HepG2 (cell line): ENCODE measurements around the gene ATG4B. TPM values are rescaled to one million over a fixed set of nuclear protein-coding genes. Genes with fewer than 3 reads are reported as not detected.

Experiments used
- CREBL2 ChIP-seq: sonication (generic); formaldehyde crosslinking; IDR thresholded peaks from 2 replicates; pipeline ENCODE4 v1.8.1; 2023; ENCODE audit warnings: missing genetic modification reagents, mild to moderate bottlenecking, borderline replicate concordance
- ESRRA ChIP-seq: sonication (generic); formaldehyde crosslinking; IDR thresholded peaks from 2 replicates; pipeline ENCODE4 v1.5.1; 2020; ENCODE audit warnings: mild to moderate bottlenecking, low read depth, missing genetic modification reagents
- FOXC1 ChIP-seq: sonication (generic); formaldehyde crosslinking; IDR thresholded peaks from 2 replicates; pipeline ENCODE4 v1.8.0; 2022; ENCODE audit warnings: mild to moderate bottlenecking, missing genetic modification reagents, borderline replicate concordance
- HNRNPLL ChIP-seq: fragments of 200-400 bp; formaldehyde crosslinking; IDR thresholded peaks from 2 replicates; pipeline ENCODE4 v1.6.1; 2017; ENCODE audit warnings: mild to moderate bottlenecking, low read depth, low read length; ENCODE audit not compliant: poor library complexity, severe bottlenecking
- MED1 ChIP-seq: sonication (generic); formaldehyde crosslinking; IDR thresholded peaks from 2 replicates; pipeline ENCODE4 v1.4.0; 2020; ENCODE audit warnings: missing genetic modification reagents
- SAFB2 ChIP-seq: sonication (generic); formaldehyde crosslinking; IDR thresholded peaks from 2 replicates; pipeline ENCODE4 v1.5.1; 2020; ENCODE audit warnings: missing genetic modification reagents, low read depth, mild to moderate bottlenecking, borderline replicate concordance
- SP5 ChIP-seq: IDR thresholded peaks from 2 replicates; pipeline ENCODE4 v1.6.1; 2016; ENCODE audit warnings: low read depth, borderline replicate concordance
- TEAD2 ChIP-seq: sonication (generic); formaldehyde crosslinking; IDR thresholded peaks from 2 replicates; pipeline ENCODE4 v1.9.0; 2021; ENCODE audit warnings: missing genetic modification reagents
- TIGD3 ChIP-seq: sonication (generic); formaldehyde crosslinking; IDR thresholded peaks from 2 replicates; pipeline ENCODE4 v1.5.1; 2020; ENCODE audit warnings: mild to moderate bottlenecking, missing genetic modification reagents, borderline replicate concordance
- ZBTB40 ChIP-seq, 2 experiments: fragments of 450-650 bp in 1 of 2; sonication (generic) in 1 of 2; formaldehyde crosslinking in 1 of 2; IDR thresholded peaks; 2 replicates each; pipeline versions ENCODE4 v1.6.1 to v1.8.0; 2016 to 2022; ENCODE audit warnings: antibody characterized with exemption in 1 of 2, mild to moderate bottlenecking in 1 of 2, missing genetic modification reagents in 1 of 2
- ZNF496 ChIP-seq: sonication (generic); formaldehyde crosslinking; IDR thresholded peaks from 2 replicates; pipeline ENCODE4 v1.8.1; 2023; ENCODE audit warnings: mild to moderate bottlenecking, moderate library complexity, missing genetic modification reagents; ENCODE audit not compliant: insufficient replicate concordance
- ZNF713 ChIP-seq: sonication (generic); formaldehyde crosslinking; IDR thresholded peaks from 2 replicates; pipeline ENCODE4 v1.4.0; 2020; ENCODE audit warnings: mild to moderate bottlenecking, missing genetic modification reagents
- ZNF770 ChIP-seq: sonication (generic); formaldehyde crosslinking; IDR thresholded peaks from 2 replicates; pipeline ENCODE4 v1.5.0; 2020; ENCODE audit warnings: mild to moderate bottlenecking, missing genetic modification reagents
- ZNF816 ChIP-seq: sonication (generic); formaldehyde crosslinking; IDR thresholded peaks from 2 replicates; pipeline ENCODE4 v1.8.0; 2022; ENCODE audit warnings: missing genetic modification reagents, mild to moderate bottlenecking, borderline replicate concordance
- polyA plus RNA-seq, 8 experiments: library from polyadenylated mRNA; depleted of rRNA in 3 of 8; stranded (reverse) in 7 of 8; unstranded in 1 of 8; fragments of >200 nt; fragmentation: Illumina TruSeq in 4 of 8; extraction: Trizol in 4 of 8; gene quantifications; 2 replicates each; pipeline versions ENCODE4 v1.2.1 to v1.2.3, GENCODE V29; 2011 to 2016; ENCODE audit warnings: low read depth in 4 of 8, missing spikeins in 1 of 8, mixed read lengths in 1 of 8; ENCODE audit not compliant: insufficient read depth in 1 of 8
- total RNA-seq, 5 experiments: library from RNA; depleted of rRNA; stranded (reverse); fragments of >200 nt; fragmentation: Illumina TruSeq; extraction: Trizol; gene quantifications; 2 replicates each; pipeline ENCODE4 v1.2.3, GENCODE V29; 2016; ENCODE audit warnings: low read depth in 1 of 5

ATG4B gene
- total and polyA plus RNA-seq, 2 of the 13 experiments (the other 11 are each of a cell fraction or from before 2014, with no cell fraction given): 95.5 to 239 TPM

- TF ChIP-seq ZNF816 (peak; percentile 83; the same call in 1 of the 2 replicates), ZNF496 (no peak), ZBTB40 (IDR thresholded peaks at IDR 0.05) (no peak), ZBTB40 (CRISPR knock-in tag; IDR thresholded peaks at IDR 0.05) (peak; percentile 73), TIGD3 (peak; percentile 79; the same call in 1 of the 2 replicates), SP5 (peak; percentile 67; the same call in 1 of the 2 replicates), ESRRA (peak; percentile 75), ZNF770 (CRISPR knock-in tag) (peak; percentile 68), MED1 (CRISPR knock-in tag) (peak; percentile 90), CREBL2 (peak; percentile 59; the same call in 1 of the 2 replicates), HNRNPLL (peak; percentile 74), SAFB2 (CRISPR knock-in tag) (no peak; the same call in 1 of the 2 replicates), TEAD2 (CRISPR knock-in tag) (peak; percentile 76; the same call in 1 of the 2 replicates), FOXC1 (CRISPR knock-in tag) (peak; percentile 76), ZNF713 (peak; percentile 25; the same call in 1 of the 2 replicates)
Measured at GRCh38 chr2:241686650-241687425, 49.3 kb downstream of the ATG4B start, which contains the start of gene DTYMK (continued).
